ENCODE measurements around the gene ARHGAP32.

GRCh38 chr11:128934926-128935325 lies 257.2 kb downstream of the ARHGAP32 start:
- no peak for TF ChIP-seq CTCF (IDR thresholded peaks at IDR 0.05)
- TF ChIP-seq POLR2AphosphoS5 (IDR thresholded peaks at IDR 0.05) = no peak

Measured in breast epithelium (tissue), 3 donors.